AG08396 (cell line): ENCODE measurements around the gene ACP7.
"Not testable (repeated sequence)": the region's sequence is repeated elsewhere in the genome, so short reads cannot be mapped to it uniquely, and the experiment has no call there.

Source experiments
- DNase-seq: peaks from one replicate; pipeline ENCODE4 v3.0.0; 2012; ENCODE audit warnings: low spot score, mixed read lengths

ACP7 gene

DNA sequence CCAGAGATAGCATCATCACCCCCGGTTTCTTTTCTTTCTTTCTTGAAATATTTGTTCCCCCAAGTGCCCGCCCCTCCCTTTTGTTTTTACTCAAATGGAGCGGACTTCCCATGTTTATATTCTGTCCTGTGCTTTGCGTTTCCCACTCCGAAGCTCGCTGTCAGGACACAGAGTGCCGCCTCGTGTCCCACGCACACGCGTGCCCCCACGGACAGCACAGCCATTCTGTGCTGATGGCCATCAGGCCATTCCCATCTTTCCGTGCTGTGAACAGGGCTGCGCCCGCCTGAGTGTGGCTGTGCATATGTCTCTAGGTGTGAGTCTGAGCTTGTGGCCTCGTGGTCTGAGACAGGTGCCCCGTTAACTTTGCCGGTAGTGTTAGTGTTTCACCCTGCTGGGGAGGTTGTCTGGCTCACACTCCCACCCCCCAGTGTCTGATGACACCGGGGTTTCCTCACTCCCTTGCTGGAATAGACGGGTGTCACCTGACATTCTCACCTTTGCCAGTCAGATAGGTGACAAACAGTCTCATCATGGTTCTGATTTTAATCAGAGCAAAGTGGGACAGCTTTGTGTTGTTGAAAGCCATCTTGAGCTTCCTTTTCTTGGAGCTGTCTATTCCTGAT, 48.3 kb downstream of the ACP7 start:
- no peak for DNase-seq

DNA sequence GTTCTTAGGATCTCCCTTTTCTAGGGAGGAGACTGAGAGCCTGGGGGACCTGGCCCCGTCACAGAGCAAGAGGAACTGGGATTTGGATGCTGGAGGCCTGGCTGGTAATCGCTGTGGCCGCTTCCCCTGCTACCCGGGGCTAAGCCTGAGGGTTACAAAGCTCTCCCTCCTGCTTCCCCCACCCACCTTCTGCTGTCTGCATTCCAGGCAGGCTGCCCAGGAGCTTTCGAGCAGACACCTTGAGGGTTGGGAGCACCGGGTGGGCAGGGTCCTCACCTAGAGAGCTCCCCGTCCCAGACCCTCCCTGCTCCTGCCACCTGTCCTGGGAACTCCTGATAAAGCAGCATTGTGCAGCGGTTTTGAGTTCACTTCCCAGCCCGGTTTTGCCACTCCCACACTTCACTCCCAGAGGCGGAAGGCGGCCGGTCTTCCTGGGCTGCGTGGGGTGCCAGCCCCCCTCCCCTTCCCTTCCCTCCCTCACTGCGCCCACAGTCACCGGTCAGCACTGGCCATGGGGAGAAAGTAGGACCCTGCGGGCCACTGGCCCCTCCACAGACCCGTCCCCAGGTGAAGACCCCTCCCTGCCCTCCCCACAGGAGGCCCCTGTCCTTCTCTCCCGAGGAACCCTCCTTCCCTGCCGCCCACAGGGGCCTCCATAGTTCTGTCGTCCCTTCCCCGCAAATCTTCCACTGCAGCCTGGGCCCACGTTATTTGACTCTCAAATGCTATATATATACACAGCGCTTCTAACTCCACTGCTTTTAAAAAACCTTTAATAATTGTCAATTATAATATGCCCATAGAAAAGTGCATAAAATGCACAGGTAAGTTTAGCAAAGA, 49.5 kb downstream of the ACP7 start:
- no peak for DNase-seq

DNA sequence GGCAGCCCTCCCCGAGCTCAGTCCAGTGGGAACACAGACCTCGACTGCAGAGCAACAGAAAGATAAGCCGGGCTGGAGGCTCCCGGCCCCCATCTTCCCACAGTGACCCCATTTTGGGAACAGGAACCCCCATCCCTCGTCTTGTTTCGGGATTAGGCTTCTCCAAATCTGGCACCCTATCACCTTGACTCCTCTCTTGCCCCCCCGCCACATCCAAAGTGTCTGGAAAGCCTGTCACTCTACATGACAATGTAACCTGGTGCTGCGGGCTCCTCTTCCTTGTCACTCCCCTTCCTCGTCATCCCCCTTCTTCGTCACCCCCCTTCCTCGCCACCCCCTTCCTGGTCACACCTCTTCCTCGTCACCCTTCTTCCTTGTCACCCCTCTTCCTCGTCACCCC, 51.5 kb downstream of the ACP7 start:
- no peak for DNase-seq

DNA sequence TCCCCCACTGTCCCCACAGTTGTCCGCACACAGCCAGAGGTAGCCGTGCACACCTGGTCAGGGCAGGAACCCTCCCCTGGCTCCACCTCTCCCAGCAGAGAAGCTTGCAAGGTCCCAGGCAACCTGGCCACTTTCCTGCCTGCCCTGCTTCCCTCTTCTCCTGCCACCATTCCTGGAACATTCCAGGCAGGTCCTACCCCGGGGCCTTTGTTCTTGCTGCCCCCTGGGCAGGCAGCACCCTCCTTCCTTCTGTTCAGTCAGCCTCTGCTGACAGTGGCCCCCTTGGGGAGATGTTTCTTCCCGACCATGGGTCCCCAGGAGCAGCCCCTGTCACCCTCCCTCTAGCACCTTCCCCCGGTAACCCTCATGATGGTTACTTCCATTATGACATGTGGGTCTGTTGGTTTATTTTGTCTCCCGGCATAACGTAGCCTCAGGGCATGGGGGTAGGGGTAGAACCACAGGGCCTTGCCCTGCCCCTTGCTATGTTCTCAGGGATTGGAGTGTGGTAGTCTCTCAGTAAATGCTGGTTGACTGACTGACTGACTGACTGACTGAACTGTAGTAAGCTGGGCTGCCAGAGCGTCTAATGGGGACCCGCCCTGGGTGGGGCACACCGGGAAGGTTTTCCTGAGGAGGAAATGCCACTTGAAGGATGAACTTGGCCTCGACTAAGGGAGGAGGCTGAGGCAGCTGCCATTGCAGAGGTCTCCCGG, 52.2 kb downstream of the ACP7 start:
- no peak for DNase-seq

DNA sequence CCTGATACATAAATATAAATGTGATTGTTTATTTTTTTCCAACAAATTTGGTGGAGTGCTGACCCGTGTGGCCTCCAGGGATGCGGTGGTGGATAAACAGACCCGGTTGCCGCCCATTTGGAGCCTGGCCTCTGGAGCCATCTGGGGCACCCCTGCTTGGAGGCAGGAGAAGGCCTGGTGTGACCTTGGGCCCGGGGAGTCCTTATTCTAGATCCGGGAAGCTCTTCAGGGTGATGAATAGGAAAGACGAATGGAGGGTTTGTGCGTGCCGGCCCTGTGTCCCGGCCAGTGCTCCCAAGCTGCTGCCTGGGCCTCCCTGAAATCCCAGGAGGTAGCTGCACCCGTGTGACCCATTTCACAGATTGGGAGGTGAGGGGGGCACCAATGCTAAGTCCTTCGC, 53.0 kb downstream of the ACP7 start:
- no peak for DNase-seq

GRCh38 chr19:39138221-39139211, 54.3 kb downstream of the ACP7 start:
- no peak for DNase-seq

- DNase-seq, result no peak
These were observed 55.2 kb downstream of the ACP7 start for GRCh38 chr19:39139305-39139874.

GRCh38 chr19:39139971-39140453, 55.8 kb downstream of the ACP7 start:
- no peak for DNase-seq

GRCh38 chr19:39140594-39140993, 56.4 kb downstream of the ACP7 start:
- no peak for DNase-seq

GRCh38 chr19:39141929-39142328, 57.8 kb downstream of the ACP7 start:
- DNase-seq, result no peak

DNA sequence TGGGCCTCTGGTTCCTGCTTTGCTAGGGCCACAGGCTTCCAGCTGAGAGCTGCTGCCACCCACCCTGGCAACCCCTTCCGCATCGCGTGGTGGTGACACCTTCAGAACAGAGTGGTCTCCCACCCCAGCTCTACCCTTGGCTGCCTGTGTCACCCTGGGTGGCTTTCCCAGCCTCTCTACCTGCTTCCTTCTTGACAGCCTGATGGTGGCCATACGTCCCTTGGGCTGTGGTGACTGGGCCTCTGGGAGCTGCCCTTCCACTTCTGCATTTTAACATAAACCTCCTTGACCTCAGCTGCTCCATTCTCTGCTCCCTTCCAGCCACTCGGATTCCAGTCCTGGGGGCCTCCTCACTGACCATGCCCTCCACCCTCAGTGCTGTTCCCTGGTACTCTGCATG, 58.5 kb downstream of the ACP7 start:
- DNase-seq, result no peak

GRCh38 chr19:39143757-39144289, 59.7 kb downstream of the ACP7 start:
- not testable (repeated sequence) for DNase-seq

GRCh38 chr19:39144290-39145071, 60.3 kb downstream of the ACP7 start:
- DNase-seq, result no peak

DNA sequence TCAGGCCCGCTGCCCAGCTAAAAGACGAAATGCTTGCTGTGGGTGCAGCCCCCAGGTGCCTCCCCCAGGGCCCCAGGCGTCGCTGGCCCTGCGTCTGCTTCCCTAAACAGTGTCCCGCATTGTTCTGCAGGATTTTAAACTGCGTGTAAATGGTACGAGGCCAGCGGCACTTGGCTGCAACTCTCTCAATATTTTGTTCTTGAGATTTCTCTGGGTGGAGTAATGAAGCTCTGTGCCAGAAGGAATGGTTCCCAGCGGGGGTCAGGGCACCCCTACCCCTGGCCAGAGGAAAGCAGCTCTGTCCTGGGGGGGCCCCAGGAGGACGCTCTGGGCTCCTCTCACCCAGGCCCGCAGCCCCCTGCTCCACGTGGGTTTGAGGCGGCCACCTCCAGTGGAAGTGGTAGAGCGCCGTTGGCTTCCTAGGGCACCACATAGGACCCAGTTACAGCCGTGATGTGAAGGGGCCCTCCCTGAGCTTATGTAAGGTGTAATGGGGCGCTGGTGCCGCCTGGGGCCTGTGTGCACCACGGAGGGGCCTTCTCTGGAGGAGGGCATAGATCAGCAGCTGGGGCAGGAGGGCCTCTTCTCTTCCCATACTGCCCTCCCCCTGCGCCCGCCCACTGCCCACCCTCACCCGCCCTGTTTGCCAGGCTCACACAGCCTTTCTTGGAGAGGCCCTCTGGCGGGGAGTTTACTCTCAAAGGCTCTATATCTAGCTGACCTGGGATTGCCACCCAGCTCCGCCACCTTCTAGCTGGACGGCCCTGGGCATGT, 61.2 kb downstream of the ACP7 start:
- no peak for DNase-seq

- no peak for DNase-seq
These were observed 61.9 kb downstream of the ACP7 start for GRCh38 chr19:39146091-39146490.

DNA sequence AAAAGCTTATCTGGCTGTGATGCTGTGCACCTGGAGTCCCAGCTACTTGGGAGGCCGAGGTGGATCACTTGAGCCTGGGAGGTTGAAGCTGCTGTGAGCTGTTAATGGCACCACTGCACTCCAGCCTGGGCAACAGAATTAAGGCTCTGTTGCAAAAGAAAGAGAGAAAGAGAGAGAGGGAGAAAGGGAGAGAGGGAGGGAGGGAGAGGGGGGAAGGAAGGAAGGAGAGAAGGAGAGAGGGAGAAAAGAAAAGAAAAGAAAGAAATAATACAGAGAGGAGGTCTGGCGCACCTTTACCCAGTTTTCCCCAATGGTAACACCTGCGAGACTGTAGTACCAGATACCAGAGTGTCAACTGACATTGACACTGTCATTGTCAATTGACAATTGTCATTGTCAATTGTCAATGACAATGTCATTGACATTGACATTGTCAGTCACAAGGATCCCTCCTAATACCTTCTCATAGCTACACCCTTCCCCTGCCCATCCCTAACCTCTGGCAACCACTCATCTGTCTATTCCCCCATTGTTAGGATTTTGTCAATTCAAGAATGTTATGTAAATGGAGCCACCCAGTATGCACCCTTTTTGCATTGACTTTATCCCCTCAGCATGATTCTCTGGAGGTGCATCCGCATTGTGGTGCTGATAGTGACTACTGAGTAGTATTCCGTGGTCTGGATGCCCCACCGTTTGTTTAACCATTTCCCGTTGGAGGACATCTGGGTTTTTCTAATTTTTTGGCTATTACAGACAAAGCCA, 62.7 kb downstream of the ACP7 start:
- DNase-seq, result no peak

GRCh38 chr19:39147480-39147879, 63.3 kb downstream of the ACP7 start:
- DNase-seq, result no peak

DNA sequence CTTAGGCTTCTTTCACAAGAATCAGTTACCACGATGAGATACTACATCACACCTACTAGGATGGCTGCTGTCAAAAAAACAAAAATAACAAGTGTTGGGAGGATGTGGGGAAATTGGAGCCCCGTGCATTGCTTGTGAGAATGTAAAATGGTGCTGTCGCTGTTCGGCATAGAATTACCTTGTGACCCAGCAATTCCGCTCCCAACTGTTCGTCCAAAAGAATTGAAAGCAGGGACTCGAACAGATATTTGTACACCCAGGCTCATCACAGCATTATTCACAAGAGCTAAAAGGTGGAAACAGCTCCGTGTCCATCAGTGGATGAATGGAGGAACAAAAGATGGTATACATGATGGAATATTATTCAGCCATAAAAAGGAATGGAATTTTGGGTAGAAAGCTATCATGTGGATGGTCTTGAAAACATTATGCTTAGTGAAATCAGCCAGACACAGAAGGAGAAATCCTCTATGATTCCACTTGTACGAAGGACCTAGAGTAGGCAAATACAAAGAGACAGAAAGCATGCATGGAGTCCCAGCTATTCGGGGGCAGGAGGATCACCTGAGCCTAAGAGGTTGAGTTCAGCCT, 64.9 kb downstream of the ACP7 start:
- DNase-seq, result no peak
